ENCODE results near the gene DYNLT2B. TPM values are rescaled to one million over a fixed set of nuclear protein-coding genes. Genes with fewer than 3 reads are reported as not detected.

The DYNLT2B gene
- total RNA-seq, 1 donor from 2014 or later = 3.9 TPM

- Histone ChIP-seq H3K4me1 (peaks cover 52% of the 10 kb centered on the region), H3K27me3 (ENCODE audit: low read depth) (no peaks in the 10 kb centered on the region), H3K27ac (replicated peaks) (peak overlapping the region; percentile 96), H3K4me3 (peak overlapping the region; percentile 78), H3K36me3 (no peaks in the 10 kb centered on the region), H3K9me3 (replicated peaks) (no peaks in the 10 kb centered on the region)
- no peak for TF ChIP-seq CTCF (IDR thresholded peaks at IDR 0.05; ENCODE audit: borderline replicate concordance)
- intact Hi-C loops (cut with micrococcal nuclease) = no loop called here
- no peak for DNase-seq
Observed at GRCh38 chr3:196288141-196288460, 29.9 kb downstream of the DYNLT2B start.

GRCh38 chr3:196287440-196288140 is 30.4 kb downstream of the DYNLT2B start, which contains the start of gene PCYT1A:
Gene PCYT1A, minus strand, starts transcription at chr3:196287726. Its CDS starts 17,195 bp downstream, at chr3:196270531.
- Histone ChIP-seq H3K4me3 (peak within 1 kb of the TSS; percentile 78), H3K27me3 (ENCODE audit: low read depth) (no peaks in the 10 kb centered on the region), H3K9me3 (replicated peaks) (no peaks in the 10 kb centered on the region), H3K4me1 (peaks cover 57% of the 10 kb centered on the region), H3K36me3 (no peaks in the 10 kb centered on the region), H3K27ac (replicated peaks) (peak within 1 kb of the TSS; percentile 96)
- intact Hi-C loops (cut with micrococcal nuclease) = no loop called here
- TF ChIP-seq CTCF (IDR thresholded peaks at IDR 0.05; ENCODE audit: borderline replicate concordance) = no peak
- peak; percentile 90 for DNase-seq

- peak overlapping the region; percentile 96 for H3K27ac ChIP-seq (replicated peaks)
- peak; percentile 40 for DNase-seq
- H3K4me3 ChIP-seq = peak overlapping the region; percentile 78
- H3K27me3 ChIP-seq (ENCODE audit: low read depth) = no peaks in the 10 kb centered on the region
- no peak for TF ChIP-seq CTCF (IDR thresholded peaks at IDR 0.05; ENCODE audit: borderline replicate concordance)
- intact Hi-C loops (cut with micrococcal nuclease) = no loop called here
- H3K9me3 ChIP-seq (replicated peaks) = no peaks in the 10 kb centered on the region
- no peaks in the 10 kb centered on the region for H3K36me3 ChIP-seq
- peaks cover 62% of the 10 kb centered on the region for H3K4me1 ChIP-seq
Observed at GRCh38 chr3:196287090-196287439, 31.0 kb downstream of the DYNLT2B start.

- H3K9me3 ChIP-seq (replicated peaks) = no peaks in the 10 kb centered on the region
Observed at GRCh38 chr3:196284396-196284795, 33.6 kb downstream of the DYNLT2B start.

GRCh38 chr3:196281962-196282361 is 36.1 kb downstream of the DYNLT2B start:
- H3K4me3 ChIP-seq = no peak overlapping the region
- no peak for DNase-seq
- H3K27me3 ChIP-seq (ENCODE audit: low read depth) = no peaks in the 10 kb centered on the region
- intact Hi-C loops (cut with micrococcal nuclease) = no loop called here
- peak overlapping the region; percentile 96 for H3K27ac ChIP-seq (replicated peaks)
- no peaks in the 10 kb centered on the region for H3K9me3 ChIP-seq (replicated peaks)
- no peak for TF ChIP-seq CTCF (IDR thresholded peaks at IDR 0.05; ENCODE audit: borderline replicate concordance)
- peaks cover 91% of the 10 kb centered on the region for H3K4me1 ChIP-seq
- H3K36me3 ChIP-seq = no peaks in the 10 kb centered on the region

More at GRCh38 chr3:196284396-196284795, 33.6 kb downstream of the DYNLT2B start:
- intact Hi-C loops (cut with micrococcal nuclease) = no loop called here
- H3K4me3 ChIP-seq = peak overlapping the region; percentile 78
- H3K27me3 ChIP-seq (ENCODE audit: low read depth) = no peaks in the 10 kb centered on the region
- no peak for DNase-seq
- TF ChIP-seq CTCF (IDR thresholded peaks at IDR 0.05; ENCODE audit: borderline replicate concordance) = no peak
- peak overlapping the region; percentile 96 for H3K27ac ChIP-seq (replicated peaks)
- H3K36me3 ChIP-seq = no peaks in the 10 kb centered on the region
- H3K4me1 ChIP-seq = peaks cover 89% of the 10 kb centered on the region
